ENCODE results near the gene FAM13A. TPM values are rescaled to one million over a fixed set of nuclear protein-coding genes. Genes with fewer than 3 reads are reported as not detected.

The FAM13A gene
- total and polyA plus RNA-seq, 9 of the 15 experiments (the other 6 are each of a cell fraction or from before 2014, with no cell fraction given) = 11.3 to 23.3 (median 14.7) TPM

DNA sequence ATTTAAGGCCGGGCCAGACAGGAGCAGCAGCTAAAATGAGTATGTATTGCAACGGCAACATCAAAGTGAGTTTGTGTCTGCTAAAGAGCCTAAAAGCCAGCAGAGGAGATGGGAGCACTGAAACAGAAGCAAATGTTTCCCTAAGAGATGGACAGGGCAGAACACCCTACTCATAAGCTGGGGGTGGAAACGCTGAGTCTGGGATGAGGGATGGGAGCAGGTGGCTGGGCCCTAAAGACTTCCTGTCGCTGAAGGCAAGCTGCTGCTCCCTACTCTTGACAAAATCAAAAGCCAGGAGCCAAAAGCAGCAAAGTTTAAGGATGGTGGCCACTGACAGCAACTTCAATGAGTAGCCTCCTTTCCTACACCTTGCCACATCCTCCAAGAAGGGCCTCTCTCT lies 318.8 kb downstream of the FAM13A start:
- H3K27ac ChIP-seq (ENCODE audit: extremely low read depth, low read depth, low read length) = no peak overlapping the region
- in situ Hi-C loops (cut with MboI) (no loop called here), intact Hi-C loops (cut with micrococcal nuclease) (no loop called here)
- ChIA-PET CTCF (ENCODE audit: low intra/inter-chr PET ratio) (no interaction called here), POLR2A (no interaction called here)
- FAIRE-seq (no peak), ATAC-seq (no peak), DNase-seq (ENCODE audit: extremely low read depth in 1 of 4, low spot score in 3 of 4) (no peak)
- WGBS (ENCODE audit: insufficient coverage, low coverage, missing lambda C conversion rate) = 84% methylated on average over 4 of the region's 4 CpGs
- H3K4me1 ChIP-seq (replicated peaks in 1 of 2; ENCODE audit: control insufficient read depth in 2 of 2, insufficient read depth in 2 of 2, low read length in 2 of 2) = peaks cover 0 to 2% of the 10 kb centered on the region in 2 experiments; a peak in 1 of 5 replicates
- no peaks in the 10 kb centered on the region for H3K27me3 ChIP-seq (ENCODE audit: control insufficient read depth in 2 of 2, insufficient read depth in 2 of 2, low read length in 2 of 2)
- no peak overlapping the region for H2AFZ ChIP-seq (ENCODE audit: low read depth, low read length)
- H3K4me3 ChIP-seq = no peak overlapping the region
- peaks cover 32% of the 10 kb centered on the region; the same call in 2 of the 3 replicates for H3K36me3 ChIP-seq (ENCODE audit: control insufficient read depth, insufficient read depth, low read length)
- H3K9me1 ChIP-seq (ENCODE audit: control insufficient read depth, insufficient read depth, low read length) = no peaks in the 10 kb centered on the region
- TF ChIP-seq MAFG (tag; conservative IDR thresholded peaks at IDR 0.05) (no peak), ZNF24 (IDR thresholded peaks at IDR 0.05) (no peak), HNRNPK (IDR thresholded peaks at IDR 0.05; ENCODE audit: low read depth, low read length, poor library complexity, severe bottlenecking) (no peak), KDM5B (IDR thresholded peaks at IDR 0.05; ENCODE audit: insufficient replicate concordance, low read depth, low read length) (no peak), CREB1 (IDR thresholded peaks at IDR 0.05) (no peak), CREB1 (CRISPR knock-in tag; IDR thresholded peaks at IDR 0.05) (no peak), NCOA2 (IDR thresholded peaks at IDR 0.05; ENCODE audit: partially characterized antibody in 2 of 2) (no peak), LEF1 (IDR thresholded peaks at IDR 0.05) (no peak), ZNF224 (CRISPR knock-in tag; IDR thresholded peaks at IDR 0.05) (no peak)
- TF ChIP-seq, protein P1, sequence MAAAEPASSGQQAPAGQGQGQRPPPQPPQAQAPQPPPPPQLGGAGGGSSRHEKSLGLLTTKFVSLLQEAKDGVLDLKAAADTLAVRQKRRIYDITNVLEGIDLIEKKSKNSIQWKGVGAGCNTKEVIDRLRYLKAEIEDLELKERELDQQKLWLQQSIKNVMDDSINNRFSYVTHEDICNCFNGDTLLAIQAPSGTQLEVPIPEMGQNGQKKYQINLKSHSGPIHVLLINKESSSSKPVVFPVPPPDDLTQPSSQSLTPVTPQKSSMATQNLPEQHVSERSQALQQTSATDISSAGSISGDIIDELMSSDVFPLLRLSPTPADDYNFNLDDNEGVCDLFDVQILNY (CRISPR knock-in tag; IDR thresholded peaks at IDR 0.05) = no peak
- TF ChIP-seq, protein P2, sequence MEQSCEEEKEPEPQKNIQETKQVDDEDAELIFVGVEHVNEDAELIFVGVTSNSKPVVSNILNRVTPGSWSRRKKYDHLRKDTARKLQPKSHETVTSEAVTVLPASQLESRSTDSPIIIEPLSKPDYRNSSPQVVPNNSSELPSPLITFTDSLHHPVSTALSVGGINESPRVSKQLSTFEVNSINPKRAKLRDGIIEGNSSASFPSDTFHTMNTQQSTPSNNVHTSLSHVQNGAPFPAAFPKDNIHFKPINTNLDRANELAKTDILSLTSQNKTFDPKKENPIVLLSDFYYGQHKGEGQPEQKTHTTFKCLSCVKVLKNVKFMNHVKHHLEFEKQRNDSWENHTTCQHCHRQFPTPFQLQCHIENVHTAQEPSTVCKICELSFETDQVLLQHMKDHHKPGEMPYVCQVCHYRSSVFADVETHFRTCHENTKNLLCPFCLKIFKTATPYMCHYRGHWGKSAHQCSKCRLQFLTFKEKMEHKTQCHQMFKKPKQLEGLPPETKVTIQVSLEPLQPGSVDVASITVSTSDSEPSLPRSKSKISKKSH (CRISPR knock-in tag; IDR thresholded peaks at IDR 0.05) = no peak
- no peaks in the 10 kb centered on the region for H4K20me1 ChIP-seq (replicated peaks; ENCODE audit: control insufficient read depth, insufficient read depth, low read length)
- no TSS peak for BruUV-seq (replicated peaks)
- no peak overlapping the region for H3K4me2 ChIP-seq (ENCODE audit: insufficient read depth, low read length)
- no peaks in the 10 kb centered on the region for H3K79me2 ChIP-seq (ENCODE audit: control insufficient read depth, insufficient read depth, low read length)
- no peak overlapping the region for H3K9ac ChIP-seq (ENCODE audit: insufficient read depth in 1 of 2, low read depth in 2 of 2, low read length in 2 of 2)
- H3K9me3 ChIP-seq (replicated peaks; ENCODE audit: control insufficient read depth, insufficient read depth, low read depth, low read length) = no peaks in the 10 kb centered on the region

All from K562 (cell line).